GM12891 (cell line): ENCODE data around the gene ENTHD1.

ENCODE experiments used
- PAX5 ChIP-seq: IDR thresholded peaks from 2 replicates; pipeline ENCODE4 v1.6.1; 2011; ENCODE audit warnings: low read length, moderate library complexity, mild to moderate bottlenecking; ENCODE audit not compliant: insufficient read depth, severe bottlenecking
- POLR2A ChIP-seq: IDR thresholded peaks from 2 replicates; pipeline ENCODE4 v1.6.1; 2011; ENCODE audit warnings: low read depth, low read length, control low read depth
- POLR2AphosphoS5 ChIP-seq: IDR thresholded peaks from 2 replicates; pipeline ENCODE4 v1.6.1; 2011; ENCODE audit warnings: low read depth, low read length, control low read depth
- POU2F2 ChIP-seq: IDR thresholded peaks from 2 replicates; pipeline ENCODE4 v1.6.1; 2011; ENCODE audit warnings: low read depth, mild to moderate bottlenecking, control low read depth, low read length, moderate library complexity
- SPI1 ChIP-seq: IDR thresholded peaks from 2 replicates; pipeline ENCODE4 v1.6.1; 2011; ENCODE audit warnings: low read depth, low read length, control low read depth
- TAF1 ChIP-seq: IDR thresholded peaks from 2 replicates; pipeline ENCODE4 v1.6.1; 2011; ENCODE audit warnings: low read depth, low read length, control low read depth

DNA sequence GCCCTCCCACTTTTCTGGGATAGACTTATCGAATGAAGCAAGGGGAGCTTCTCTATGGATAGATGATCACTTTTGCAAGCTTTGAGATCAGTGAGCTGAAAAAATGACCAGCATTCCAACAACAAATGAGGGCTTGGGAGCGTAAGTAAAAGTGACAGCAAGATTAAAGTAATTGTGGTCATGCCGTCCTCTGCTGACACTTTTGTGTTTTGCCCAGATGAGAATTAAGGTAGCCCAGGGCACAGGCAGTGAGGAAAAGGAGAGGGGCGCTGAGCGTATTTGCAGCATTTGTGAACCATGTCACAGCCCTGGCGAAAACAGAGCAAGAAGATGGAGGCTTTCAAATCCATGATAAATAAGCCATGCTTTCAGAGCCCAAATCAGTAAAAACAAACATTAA lies 42.1 kb upstream of the ENTHD1 start:
- TF ChIP-seq SPI1 (no peak), POLR2A (no peak), POLR2AphosphoS5 (no peak), TAF1 (no peak), PAX5 (no peak), POU2F2 (no peak)
